Muscle layer of duodenum (tissue), 2 donors: Measurements from ENCODE around the gene GP2.

ENCODE experiments used
- H3K27ac ChIP-seq: one replicate; pipeline ENCODE4 v1.7.0; 2013; ENCODE audit warnings: mild to moderate bottlenecking, low read length
- H3K27me3 ChIP-seq: one replicate; pipeline ENCODE4 v1.7.0; 2013; ENCODE audit warnings: low read depth, mild to moderate bottlenecking, control low read depth, low read length
- H3K36me3 ChIP-seq, 2 donors: one replicate each; pipeline ENCODE4 v1.7.0; 2013; ENCODE audit warnings: low read length in 2 of 2, control low read depth in 1 of 2, mild to moderate bottlenecking in 1 of 2; ENCODE audit not compliant: insufficient read depth in 2 of 2, control insufficient read depth in 1 of 2
- H3K4me1 ChIP-seq, 2 donors: one replicate each; pipeline ENCODE4 v1.7.0; 2013; ENCODE audit warnings: low read length in 2 of 2, mild to moderate bottlenecking in 2 of 2, control low read depth in 1 of 2, moderate library complexity in 1 of 2; ENCODE audit not compliant: insufficient read depth in 2 of 2, control insufficient read depth in 1 of 2
- H3K4me3 ChIP-seq, 2 donors: one replicate each; pipeline ENCODE4 v1.7.0; 2013; ENCODE audit warnings: low read length in 2 of 2, low read depth in 1 of 2, mild to moderate bottlenecking in 1 of 2
- H3K9me3 ChIP-seq, 2 donors: one replicate each; pipeline ENCODE4 v1.7.0; 2013; ENCODE audit warnings: low read length in 2 of 2, control low read depth in 1 of 2, mild to moderate bottlenecking in 1 of 2; ENCODE audit not compliant: control insufficient read depth in 1 of 2
- donor health status: healthy.

Gene GP2

DNA sequence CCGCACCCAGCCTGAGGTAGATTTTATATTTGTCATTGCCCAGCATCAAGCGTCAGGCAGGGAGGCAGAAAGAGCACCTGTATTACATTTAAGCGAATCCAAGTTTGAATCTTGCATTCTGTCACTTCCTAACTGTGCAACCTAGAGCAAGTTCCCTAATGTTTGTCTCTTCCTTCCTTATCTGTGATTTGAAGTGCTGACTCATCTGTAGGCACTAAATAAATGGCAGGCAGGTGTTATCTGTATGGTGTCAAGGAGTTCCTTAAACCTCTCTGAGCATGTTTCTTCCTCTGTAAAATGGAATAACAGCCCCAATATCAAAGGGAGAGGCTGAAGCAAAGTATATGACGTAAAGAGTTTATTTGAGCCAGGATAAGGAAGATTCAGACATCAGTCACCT lies 24.3 kb downstream of the GP2 start:
- Histone ChIP-seq H3K9me3 (no peaks in the 10 kb centered on the region), H3K27me3 (no peaks in the 10 kb centered on the region), H3K4me3 (no peak overlapping the region), H3K4me1 (no peaks in the 10 kb centered on the region), H3K27ac (no peak overlapping the region), H3K36me3 (no peaks in the 10 kb centered on the region)

DNA sequence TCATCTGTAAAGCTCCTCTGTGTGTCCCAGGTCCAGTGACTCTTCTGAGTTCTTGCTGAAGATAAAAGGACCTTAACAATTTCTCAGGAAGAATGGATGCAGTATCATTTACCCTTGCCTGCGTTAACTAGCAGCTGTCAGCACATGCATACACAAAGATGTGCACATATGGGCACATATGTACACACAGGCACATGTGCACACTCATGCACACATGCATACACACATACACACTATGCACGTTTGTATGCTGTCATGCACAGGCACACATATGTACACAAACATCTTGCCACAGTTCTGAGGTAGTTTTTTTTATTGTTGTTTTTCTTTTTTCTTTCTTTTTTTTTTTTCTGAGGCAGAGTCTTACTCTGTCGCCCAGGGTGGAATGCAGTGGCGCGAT lies 24.9 kb downstream of the GP2 start:
- Histone ChIP-seq H3K4me1 (no peaks in the 10 kb centered on the region), H3K27ac (no peak overlapping the region), H3K4me3 (no peak overlapping the region), H3K27me3 (no peaks in the 10 kb centered on the region), H3K9me3 (no peaks in the 10 kb centered on the region), H3K36me3 (no peaks in the 10 kb centered on the region)

DNA sequence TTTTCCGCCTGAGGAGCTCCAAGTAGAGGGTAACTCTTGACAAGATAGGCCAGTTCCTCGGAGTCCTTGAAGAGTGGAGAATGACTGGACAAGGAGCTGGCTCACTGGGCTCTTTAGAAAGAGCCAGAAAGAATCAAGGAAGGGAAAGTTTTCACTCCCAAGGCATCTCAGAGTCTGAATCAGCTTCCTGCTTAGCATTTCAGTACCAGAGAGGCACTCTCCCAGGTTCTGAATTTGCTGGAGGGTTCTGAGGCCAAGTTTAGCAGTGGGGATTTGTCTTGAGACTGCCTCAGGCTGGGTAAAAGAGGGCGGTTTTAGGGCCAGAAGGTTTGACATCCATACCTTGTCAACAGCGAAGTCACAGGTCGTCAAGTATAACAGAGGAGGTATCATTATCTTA lies 25.5 kb downstream of the GP2 start:
- no peaks in the 10 kb centered on the region for H3K36me3 ChIP-seq
- no peak overlapping the region for H3K4me3 ChIP-seq
- H3K27me3 ChIP-seq, result no peaks in the 10 kb centered on the region
- H3K27ac ChIP-seq, result no peak overlapping the region
- no peaks in the 10 kb centered on the region for H3K4me1 ChIP-seq
- no peaks in the 10 kb centered on the region for H3K9me3 ChIP-seq

- Histone ChIP-seq H3K9me3 (no peaks in the 10 kb centered on the region), H3K27ac (no peak overlapping the region), H3K36me3 (no peaks in the 10 kb centered on the region), H3K4me1 (no peaks in the 10 kb centered on the region), H3K4me3 (no peak overlapping the region), H3K27me3 (no peaks in the 10 kb centered on the region)
These were observed 26.8 kb downstream of the GP2 start for GRCh38 chr16:20300312-20301097.

DNA sequence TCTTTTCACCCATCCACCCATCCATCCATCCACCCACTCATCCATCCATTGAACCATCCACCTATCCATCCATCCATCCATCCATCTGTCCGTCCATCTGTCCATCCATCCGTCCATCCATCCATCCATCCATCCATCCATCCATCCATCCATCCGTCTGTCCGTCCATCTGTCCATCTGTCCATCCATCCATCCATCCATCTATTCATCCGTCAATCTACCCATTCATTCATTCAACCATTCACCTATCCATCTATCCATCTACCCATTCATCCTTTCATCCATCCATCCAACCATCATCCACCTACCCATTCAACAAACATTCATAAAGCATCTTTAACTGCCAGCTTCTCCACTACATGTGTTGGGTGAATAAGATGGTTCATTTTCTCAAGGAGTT lies 28.9 kb downstream of the GP2 start:
- no peaks in the 10 kb centered on the region for H3K36me3 ChIP-seq
- no peaks in the 10 kb centered on the region for H3K4me1 ChIP-seq
- no peak overlapping the region for H3K4me3 ChIP-seq
- H3K27ac ChIP-seq, result no peak overlapping the region
- no peaks in the 10 kb centered on the region for H3K9me3 ChIP-seq
- no peaks in the 10 kb centered on the region for H3K27me3 ChIP-seq

DNA sequence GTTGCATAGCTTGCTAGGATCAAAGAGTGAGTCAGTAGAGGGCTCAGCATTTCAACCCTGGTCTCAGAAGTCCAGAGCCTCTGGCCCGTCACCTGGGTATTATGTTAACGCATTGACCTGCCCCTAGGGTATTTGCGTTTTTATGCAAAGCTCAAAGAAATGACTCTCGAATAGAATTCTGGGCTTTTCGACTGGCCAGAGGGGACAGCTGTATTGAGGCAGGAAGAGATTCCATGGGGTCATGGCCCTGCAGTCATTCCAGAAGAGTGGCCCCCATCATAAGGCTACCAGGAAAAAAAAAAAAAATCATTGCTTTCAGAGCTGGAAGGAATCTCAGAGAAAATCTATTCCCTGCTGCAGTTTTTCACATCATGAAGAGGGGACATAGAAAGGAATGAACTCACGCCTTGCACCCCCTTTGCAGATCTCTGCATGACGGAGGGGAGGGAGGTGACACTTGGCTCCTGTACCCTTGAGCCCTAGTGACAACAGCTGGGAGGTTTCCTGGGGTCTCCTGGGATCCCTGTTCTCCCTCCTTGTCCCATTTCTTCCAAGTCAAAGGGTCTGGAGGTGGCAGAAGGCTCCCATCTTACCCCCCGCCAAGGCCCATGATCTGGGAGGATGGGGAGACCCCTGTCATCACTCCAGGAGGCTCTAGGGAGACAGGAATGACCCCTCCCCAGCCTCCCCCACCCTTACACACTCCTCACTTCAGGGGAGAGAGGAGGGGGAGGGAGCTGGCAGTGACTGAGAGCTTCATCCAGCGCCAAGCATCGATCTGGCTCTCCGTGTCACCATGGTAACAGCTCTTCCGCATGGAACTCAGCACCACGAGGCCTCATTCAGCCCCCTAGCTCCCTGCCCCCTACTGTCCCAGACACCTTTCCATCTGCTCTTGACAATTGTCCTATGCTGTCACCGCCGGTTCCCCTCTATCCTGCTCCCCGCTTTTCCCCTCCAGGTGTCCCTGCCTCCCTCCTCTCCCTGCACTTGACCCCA lies 35.8 kb downstream of the GP2 start:
- Histone ChIP-seq H3K9me3 (no peaks in the 10 kb centered on the region), H3K4me3 (no peak overlapping the region), H3K4me1 (no peaks in the 10 kb centered on the region), H3K36me3 (no peaks in the 10 kb centered on the region), H3K27me3 (peaks cover 6% of the 10 kb centered on the region), H3K27ac (no peak overlapping the region)

GRCh38 chr16:20289571-20289970 lies 37.7 kb downstream of the GP2 start:
- H3K27me3 ChIP-seq, result peaks cover 6% of the 10 kb centered on the region
- H3K36me3 ChIP-seq, result no peaks in the 10 kb centered on the region
- no peak overlapping the region for H3K27ac ChIP-seq
- H3K4me1 ChIP-seq, result no peaks in the 10 kb centered on the region
- H3K9me3 ChIP-seq, result no peaks in the 10 kb centered on the region
- H3K4me3 ChIP-seq, result no peak overlapping the region

DNA sequence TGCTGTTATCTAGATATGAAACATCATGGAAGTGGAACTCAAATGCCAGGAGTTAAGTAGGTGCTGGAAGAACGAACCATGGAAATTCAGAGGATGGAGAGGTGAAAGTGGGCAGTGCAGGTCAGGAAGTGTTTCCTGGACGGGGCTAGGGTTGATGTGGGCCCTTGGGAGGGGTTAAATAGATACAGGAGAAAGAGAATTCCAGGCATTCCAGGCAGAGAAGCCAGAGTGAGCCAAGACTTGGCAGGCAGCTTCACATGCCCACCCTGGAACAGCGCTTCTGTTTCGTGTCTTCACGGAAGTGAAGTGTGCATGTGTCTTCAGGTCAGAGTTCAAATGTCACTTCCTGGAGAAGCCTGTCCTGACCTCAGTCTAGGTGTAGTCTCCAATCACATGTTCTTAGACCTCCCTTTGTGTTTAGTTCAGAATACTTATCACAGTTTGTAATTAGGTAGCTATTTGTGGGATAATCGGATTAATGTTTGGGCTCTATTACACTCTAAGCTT lies 41.3 kb downstream of the GP2 start:
- Histone ChIP-seq H3K27me3 (no peaks in the 10 kb centered on the region), H3K4me1 (no peaks in the 10 kb centered on the region), H3K9me3 (no peaks in the 10 kb centered on the region), H3K36me3 (no peaks in the 10 kb centered on the region), H3K4me3 (no peak overlapping the region), H3K27ac (no peak overlapping the region)

GRCh38 chr16:20280259-20280658 lies 47.1 kb downstream of the GP2 start:
- Histone ChIP-seq H3K27ac (no peak overlapping the region), H3K9me3 (peaks cover 0 to 8% of the 10 kb centered on the region in 2 donors)

DNA sequence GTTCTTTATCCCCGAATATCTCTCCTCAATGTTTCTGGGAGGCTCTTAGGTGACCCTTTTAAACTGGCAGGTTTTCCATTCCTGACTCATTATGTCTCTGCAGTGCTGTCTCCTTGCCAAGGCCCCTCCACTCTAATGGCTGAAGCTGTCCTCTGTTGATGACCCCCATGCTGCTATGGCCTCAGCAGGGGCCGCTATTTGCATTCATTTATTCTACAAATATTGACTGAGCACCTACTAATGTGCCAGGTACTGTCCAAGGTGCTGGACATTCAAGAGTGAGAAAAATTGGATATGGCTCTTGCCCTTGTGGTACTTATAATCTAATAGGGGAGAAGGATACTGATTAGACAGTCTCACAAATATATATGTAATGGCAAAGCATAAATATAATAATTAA lies 55.4 kb downstream of the GP2 start:
- no peaks in the 10 kb centered on the region for H3K36me3 ChIP-seq
- H3K27me3 ChIP-seq, result no peaks in the 10 kb centered on the region
- H3K4me1 ChIP-seq, result no peaks in the 10 kb centered on the region
- peaks cover 0 to 3% of the 10 kb centered on the region in 2 donors for H3K9me3 ChIP-seq
- H3K4me3 ChIP-seq, result no peak overlapping the region
- H3K27ac ChIP-seq, result no peak overlapping the region

More at GRCh38 chr16:20280259-20280658, 47.1 kb downstream of the GP2 start:
- no peaks in the 10 kb centered on the region for H3K27me3 ChIP-seq
- no peak overlapping the region for H3K4me3 ChIP-seq
- no peaks in the 10 kb centered on the region for H3K36me3 ChIP-seq
- H3K4me1 ChIP-seq, result no peaks in the 10 kb centered on the region

- no peaks in the 10 kb centered on the region for H3K27me3 ChIP-seq
- H3K27ac ChIP-seq, result no peak overlapping the region
- H3K4me3 ChIP-seq, result no peak overlapping the region
- H3K9me3 ChIP-seq, result peaks cover 0 to 3% of the 10 kb centered on the region in 2 donors
- H3K36me3 ChIP-seq, result no peaks in the 10 kb centered on the region
- H3K4me1 ChIP-seq, result no peaks in the 10 kb centered on the region
These were observed 58.9 kb downstream of the GP2 start for GRCh38 chr16:20268409-20268808.
